IPS-18c (cell line): ENCODE measurements around the gene CBFA2T3.

Experiments used
- H3K4me3 ChIP-seq: 2 replicates; pipeline ENCODE4 v1.7.0; 2013; ENCODE audit warnings: low read depth, mild to moderate bottlenecking, low read length, moderate library complexity; ENCODE audit not compliant: insufficient read depth
- H3K9me3 ChIP-seq: one replicate; pipeline ENCODE4 v1.6.1; 2013; ENCODE audit warnings: mild to moderate bottlenecking, low read length, moderate library complexity; ENCODE audit not compliant: control insufficient read depth, insufficient read depth

CBFA2T3 gene

GRCh38 chr16:88827727-88828126 lies 149.3 kb downstream of the CBFA2T3 start:
- H3K9me3 ChIP-seq: no peaks in the 10 kb centered on the region

GRCh38 chr16:88826070-88826840 lies 150.8 kb downstream of the CBFA2T3 start:
- Histone ChIP-seq H3K9me3 (no peaks in the 10 kb centered on the region), H3K4me3 (no peak overlapping the region)

More at GRCh38 chr16:88827727-88828126, 149.3 kb downstream of the CBFA2T3 start:
- H3K4me3 ChIP-seq: no peak overlapping the region

DNA sequence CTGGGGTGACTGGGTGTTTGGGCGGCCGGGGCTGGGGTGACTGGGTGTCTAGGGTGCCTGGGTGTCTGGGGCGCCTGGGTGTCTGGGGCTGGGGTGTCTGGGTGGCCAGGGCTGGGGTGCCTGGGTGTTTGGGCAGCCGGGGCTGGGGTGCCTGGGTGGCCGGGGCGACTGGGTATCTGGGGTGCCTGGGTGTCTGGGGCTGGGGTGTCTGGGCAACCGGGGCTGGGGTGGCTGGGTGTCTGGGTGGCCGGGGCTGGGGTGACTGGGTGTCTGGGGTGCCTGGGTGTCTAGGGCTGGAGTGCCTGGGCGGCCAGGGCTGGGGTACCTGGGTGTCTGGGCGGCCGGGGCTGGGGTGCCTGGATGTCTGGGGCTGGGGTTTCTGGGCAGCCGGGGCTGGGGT lies 151.9 kb downstream of the CBFA2T3 start:
- Histone ChIP-seq H3K9me3 (no peaks in the 10 kb centered on the region), H3K4me3 (no peak overlapping the region)
